ENCODE results near the gene SZT2.

SZT2 gene

DNA sequence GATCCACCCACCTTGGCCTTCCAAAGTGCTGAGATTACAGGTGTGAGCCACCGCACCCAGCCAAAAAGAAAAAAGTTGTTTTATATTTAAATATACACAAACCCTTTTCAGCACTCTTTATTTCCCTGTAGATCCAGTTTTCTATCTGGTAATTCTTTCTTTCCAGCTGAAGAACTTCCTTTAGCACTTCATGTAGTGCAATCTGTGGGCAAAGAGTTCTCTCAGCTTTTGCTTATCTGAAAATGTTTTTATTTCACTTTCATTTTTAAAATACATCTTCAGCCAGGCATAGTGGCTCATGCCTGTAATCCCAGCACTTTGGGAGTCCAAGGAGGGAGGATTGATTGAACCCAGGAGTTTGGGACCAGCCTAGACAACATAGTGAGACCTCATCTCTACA, 92.5 kb downstream of the SZT2 start:
- TF ChIP-seq, protein P1, sequence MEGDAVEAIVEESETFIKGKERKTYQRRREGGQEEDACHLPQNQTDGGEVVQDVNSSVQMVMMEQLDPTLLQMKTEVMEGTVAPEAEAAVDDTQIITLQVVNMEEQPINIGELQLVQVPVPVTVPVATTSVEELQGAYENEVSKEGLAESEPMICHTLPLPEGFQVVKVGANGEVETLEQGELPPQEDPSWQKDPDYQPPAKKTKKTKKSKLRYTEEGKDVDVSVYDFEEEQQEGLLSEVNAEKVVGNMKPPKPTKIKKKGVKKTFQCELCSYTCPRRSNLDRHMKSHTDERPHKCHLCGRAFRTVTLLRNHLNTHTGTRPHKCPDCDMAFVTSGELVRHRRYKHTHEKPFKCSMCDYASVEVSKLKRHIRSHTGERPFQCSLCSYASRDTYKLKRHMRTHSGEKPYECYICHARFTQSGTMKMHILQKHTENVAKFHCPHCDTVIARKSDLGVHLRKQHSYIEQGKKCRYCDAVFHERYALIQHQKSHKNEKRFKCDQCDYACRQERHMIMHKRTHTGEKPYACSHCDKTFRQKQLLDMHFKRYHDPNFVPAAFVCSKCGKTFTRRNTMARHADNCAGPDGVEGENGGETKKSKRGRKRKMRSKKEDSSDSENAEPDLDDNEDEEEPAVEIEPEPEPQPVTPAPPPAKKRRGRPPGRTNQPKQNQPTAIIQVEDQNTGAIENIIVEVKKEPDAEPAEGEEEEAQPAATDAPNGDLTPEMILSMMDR (IDR thresholded peaks at IDR 0.05; ENCODE audit: unreplicated experiment in 3 of 3), result no peak
- Mint-ChIP-seq H3K9me3 (peaks cover 20% of the 10 kb centered on the region), H3K4me1 (peaks cover 11% of the 10 kb centered on the region), H3K27ac (no peak overlapping the region), H3K4me3 (no peak overlapping the region), H3K36me3 (ENCODE audit: low read depth) (no peaks in the 10 kb centered on the region), H3K27me3 (ENCODE audit: low read depth) (no peaks in the 10 kb centered on the region)

DNA sequence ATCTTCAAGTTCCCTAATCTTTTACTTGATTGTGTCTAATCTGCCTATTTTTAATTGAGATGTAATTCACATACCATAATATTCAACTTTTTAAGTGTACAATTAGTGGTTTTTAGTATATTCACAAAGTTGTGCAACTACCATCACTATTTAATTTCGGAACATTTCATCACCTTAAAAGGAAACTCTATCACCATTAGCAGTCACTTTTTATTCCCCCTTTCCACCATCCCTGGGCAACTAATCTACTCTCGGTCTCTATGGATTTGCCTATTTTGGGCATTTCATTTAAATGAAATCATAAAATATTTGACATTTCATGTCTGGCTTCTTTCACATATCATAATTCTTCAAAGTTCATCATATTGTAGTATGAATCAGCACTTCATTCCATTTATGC, 94.7 kb downstream of the SZT2 start:
- H3K4me3 Mint-ChIP-seq, result no peak overlapping the region
- no peak overlapping the region for H3K27ac Mint-ChIP-seq
- no peaks in the 10 kb centered on the region for H3K27me3 Mint-ChIP-seq (ENCODE audit: low read depth)
- peaks cover 31% of the 10 kb centered on the region for H3K9me3 Mint-ChIP-seq
- peaks cover 11% of the 10 kb centered on the region for H3K4me1 Mint-ChIP-seq
- no peaks in the 10 kb centered on the region for H3K36me3 Mint-ChIP-seq (ENCODE audit: low read depth)
- TF ChIP-seq, protein P1 (IDR thresholded peaks at IDR 0.05; ENCODE audit: unreplicated experiment in 3 of 3), result no peak

DNA sequence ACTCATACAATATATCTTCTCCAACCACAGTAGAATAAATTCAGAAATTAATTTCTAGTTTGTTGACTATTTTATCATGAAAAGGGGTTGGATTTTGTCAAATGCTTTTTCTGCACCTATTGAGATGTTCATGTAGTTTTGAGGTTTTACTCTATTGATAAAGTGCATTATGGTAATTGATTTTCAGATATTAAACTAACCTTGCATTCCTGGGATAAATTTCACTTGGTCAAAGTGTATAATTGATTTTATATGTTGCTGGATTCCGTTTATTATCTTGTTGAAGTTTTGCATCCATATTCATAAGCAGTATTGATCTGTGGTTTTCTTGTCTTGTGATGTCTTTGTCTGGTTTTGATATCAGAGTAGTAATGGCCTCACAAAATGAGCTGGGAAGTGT, 98.5 kb downstream of the SZT2 start:
- H3K36me3 Mint-ChIP-seq (ENCODE audit: low read depth), result no peaks in the 10 kb centered on the region
- TF ChIP-seq, protein P1 (IDR thresholded peaks at IDR 0.05; ENCODE audit: unreplicated experiment in 3 of 3), result no peak
- no peaks in the 10 kb centered on the region for H3K27me3 Mint-ChIP-seq (ENCODE audit: low read depth)
- H3K4me1 Mint-ChIP-seq, result peaks cover 4% of the 10 kb centered on the region
- no peak overlapping the region for H3K4me3 Mint-ChIP-seq
- H3K9me3 Mint-ChIP-seq, result peaks cover 45% of the 10 kb centered on the region
- no peak overlapping the region for H3K27ac Mint-ChIP-seq

DNA sequence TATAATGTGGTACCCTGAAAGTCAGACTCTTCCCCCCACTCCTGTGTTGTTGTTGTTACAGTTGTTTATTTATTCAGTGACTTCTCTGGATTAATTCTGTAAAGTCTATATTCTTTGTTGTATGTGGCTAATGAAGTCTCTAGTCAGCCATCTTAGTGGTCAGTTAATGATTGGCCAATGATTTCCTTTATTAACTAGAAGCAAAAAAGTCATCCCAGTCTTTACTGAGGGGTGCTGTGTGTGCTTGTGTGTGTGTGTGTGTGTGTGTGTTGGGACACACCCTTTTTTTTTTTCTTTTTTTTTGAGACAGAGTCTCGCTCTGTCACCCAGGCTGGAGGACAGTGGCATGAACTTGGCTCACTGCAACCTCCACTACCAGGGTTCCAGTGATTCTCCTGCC, 101.4 kb downstream of the SZT2 start:
- Mint-ChIP-seq H3K36me3 (ENCODE audit: low read depth) (no peaks in the 10 kb centered on the region), H3K27ac (no peak overlapping the region), H3K27me3 (ENCODE audit: low read depth) (peaks cover 4% of the 10 kb centered on the region), H3K4me3 (no peak overlapping the region), H3K9me3 (peaks cover 41% of the 10 kb centered on the region), H3K4me1 (peaks cover 14% of the 10 kb centered on the region)
- TF ChIP-seq, protein P1 (IDR thresholded peaks at IDR 0.05; ENCODE audit: unreplicated experiment in 3 of 3), result no peak

DNA sequence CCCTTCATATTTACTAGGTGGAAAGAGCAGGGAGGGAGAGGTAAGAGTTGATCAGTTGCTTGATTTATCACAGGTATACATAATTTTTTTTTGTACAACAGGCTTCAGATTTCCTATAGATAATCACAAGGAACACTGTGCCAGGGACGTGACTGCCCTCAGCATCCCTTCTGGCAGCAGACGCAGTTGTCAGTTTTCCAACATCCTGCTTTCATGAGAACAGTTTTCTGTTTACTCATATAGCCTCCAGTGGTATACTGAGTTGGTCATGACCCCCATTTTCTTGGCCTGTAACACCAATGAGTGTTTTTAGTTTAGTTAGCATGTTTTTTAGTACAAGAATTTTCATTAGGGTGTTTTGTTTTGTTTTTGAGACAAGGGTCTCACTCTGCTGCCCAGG, 103.1 kb downstream of the SZT2 start:
- Mint-ChIP-seq H3K4me1 (peaks cover 14% of the 10 kb centered on the region), H3K36me3 (ENCODE audit: low read depth) (no peaks in the 10 kb centered on the region), H3K27ac (no peak overlapping the region), H3K27me3 (ENCODE audit: low read depth) (peaks cover 4% of the 10 kb centered on the region), H3K4me3 (no peak overlapping the region), H3K9me3 (peaks cover 35% of the 10 kb centered on the region)
- TF ChIP-seq, protein P1 (IDR thresholded peaks at IDR 0.05; ENCODE audit: unreplicated experiment in 3 of 3), result no peak

DNA sequence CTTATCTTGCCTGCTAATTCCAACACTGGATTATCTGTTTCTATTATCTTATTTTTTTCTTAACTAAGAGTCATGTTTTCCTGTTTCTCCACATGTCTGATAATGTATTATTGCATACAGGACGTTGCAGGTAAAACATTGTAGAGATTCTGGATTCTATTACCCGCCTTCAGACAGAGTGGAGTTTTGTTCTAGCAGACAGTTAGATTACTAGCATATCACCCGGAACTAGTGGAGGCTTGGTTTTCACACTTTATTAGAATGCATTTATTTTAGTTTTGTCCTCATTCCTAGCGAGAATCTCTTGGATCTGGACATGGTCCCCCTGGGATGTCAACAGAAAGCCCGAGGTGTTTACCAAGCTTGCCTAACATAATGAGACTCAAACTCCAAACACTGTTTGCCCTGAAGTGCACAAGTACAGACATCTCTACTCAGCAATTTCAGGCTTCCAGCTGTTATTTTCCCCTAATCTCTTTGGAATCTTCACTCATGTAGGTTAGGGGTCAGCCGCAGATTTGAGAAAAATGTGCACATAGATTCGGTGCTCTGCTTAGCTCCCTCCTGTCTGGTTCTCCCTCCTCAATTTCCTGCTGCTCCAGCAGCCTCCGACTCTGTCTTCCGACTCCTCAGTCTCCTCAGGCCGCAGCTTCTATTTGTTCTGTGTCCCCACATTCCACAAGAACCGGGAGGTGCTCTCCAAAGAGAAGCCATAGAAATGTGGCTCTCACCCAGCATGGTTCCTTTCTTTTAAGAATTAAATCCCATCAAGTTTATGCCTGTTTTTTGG, 104.2 kb downstream of the SZT2 start:
- TF ChIP-seq, protein P1 (IDR thresholded peaks at IDR 0.05; ENCODE audit: unreplicated experiment in 3 of 3), result no peak
- H3K27ac Mint-ChIP-seq, result peak overlapping the region; percentile 63 to 69 (median 68)
- H3K4me3 Mint-ChIP-seq, result peak overlapping the region; percentile 1 to 3 (median 2)
- H3K27me3 Mint-ChIP-seq (ENCODE audit: low read depth), result peaks cover 4% of the 10 kb centered on the region
- no peaks in the 10 kb centered on the region for H3K36me3 Mint-ChIP-seq (ENCODE audit: low read depth)
- H3K9me3 Mint-ChIP-seq, result peaks cover 28% of the 10 kb centered on the region
- peaks cover 14% of the 10 kb centered on the region for H3K4me1 Mint-ChIP-seq

Measured in nephron (organoid).